ENCODE data around the gene TBC1D3B.
"Not testable (repeated sequence)": the region's sequence is repeated elsewhere in the genome, so short reads cannot be mapped to it uniquely, and the experiment has no call there.

Gene TBC1D3B

DNA sequence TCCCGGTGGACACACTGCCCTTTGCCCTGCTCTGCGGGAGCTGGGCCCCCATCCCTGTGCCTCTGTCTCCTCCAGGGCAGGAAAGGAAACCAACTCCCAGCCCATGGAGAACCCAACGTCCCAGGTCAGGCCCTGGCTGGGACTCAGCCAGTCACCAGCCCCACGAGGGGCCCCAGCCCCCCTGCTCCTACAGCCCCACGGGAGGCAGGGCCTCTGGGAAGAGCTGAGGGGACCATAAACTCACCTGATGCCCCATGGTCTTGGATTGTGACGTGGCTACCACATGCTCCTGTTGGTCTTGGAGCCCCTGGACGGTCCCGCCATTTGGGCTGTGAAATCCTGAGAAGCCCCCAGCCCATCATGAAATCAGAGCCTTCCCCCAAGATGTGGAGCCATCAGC is 7.6 kb downstream of the TBC1D3B start:
- DNase-seq = not testable (repeated sequence)

DNA sequence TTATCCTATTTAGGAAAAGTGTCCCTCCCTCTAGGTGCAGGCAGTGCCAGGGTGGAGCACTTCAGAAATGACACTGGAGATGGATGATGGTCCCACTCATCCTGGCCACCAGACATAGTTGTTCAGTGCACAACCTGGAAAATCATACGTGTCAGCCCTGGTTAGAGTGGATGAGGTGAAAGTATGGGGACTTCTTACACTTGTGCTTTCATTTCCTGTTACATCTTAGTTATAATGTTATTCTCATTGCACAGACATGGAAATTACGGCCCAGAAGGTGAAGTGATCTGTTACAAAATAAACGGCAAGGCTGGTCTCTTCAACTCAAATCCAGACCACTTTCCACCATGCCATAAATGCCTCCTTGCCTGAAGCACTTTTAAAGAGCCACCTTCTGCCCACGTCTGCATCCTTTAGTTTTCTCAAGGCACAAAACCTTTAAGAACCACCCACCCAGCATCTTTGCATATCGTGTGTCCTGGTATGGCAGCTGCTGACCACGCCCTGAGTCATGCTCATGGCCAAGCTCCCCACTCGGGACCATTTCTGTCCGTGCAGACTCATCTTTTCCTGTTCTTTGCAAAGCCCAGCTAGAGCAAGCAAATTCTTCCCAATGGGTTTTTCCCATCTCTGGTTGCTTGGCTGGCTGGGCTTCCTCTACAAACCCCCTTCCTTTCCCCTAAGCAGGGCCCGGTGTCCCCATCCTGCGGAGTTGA is 22.4 kb downstream of the TBC1D3B start:
- no peak for DNase-seq

DNA sequence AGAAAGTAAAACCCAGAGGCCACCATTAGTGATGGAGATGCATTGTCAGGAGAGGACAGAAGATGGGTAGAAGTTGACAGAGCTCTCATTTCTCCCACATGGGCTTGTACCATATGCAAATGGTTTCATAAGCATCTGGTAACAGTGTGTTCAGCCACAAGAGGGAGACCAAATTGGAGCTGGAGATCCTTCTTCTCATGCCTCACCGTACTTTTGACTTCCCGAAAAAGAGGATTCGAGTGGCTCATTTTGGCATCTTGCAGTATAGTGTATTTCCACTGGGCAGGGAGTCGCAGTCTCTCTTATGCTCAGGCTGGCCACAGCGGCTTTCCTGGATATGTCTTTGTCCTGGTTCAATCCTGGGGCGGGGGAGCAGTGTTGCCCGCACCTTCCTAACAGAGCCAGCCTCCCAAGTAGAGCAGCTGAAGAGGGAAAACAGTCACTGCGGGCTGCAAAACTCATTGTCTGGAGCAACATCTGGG is 23.8 kb downstream of the TBC1D3B start:
- DNase-seq = no peak

DNA sequence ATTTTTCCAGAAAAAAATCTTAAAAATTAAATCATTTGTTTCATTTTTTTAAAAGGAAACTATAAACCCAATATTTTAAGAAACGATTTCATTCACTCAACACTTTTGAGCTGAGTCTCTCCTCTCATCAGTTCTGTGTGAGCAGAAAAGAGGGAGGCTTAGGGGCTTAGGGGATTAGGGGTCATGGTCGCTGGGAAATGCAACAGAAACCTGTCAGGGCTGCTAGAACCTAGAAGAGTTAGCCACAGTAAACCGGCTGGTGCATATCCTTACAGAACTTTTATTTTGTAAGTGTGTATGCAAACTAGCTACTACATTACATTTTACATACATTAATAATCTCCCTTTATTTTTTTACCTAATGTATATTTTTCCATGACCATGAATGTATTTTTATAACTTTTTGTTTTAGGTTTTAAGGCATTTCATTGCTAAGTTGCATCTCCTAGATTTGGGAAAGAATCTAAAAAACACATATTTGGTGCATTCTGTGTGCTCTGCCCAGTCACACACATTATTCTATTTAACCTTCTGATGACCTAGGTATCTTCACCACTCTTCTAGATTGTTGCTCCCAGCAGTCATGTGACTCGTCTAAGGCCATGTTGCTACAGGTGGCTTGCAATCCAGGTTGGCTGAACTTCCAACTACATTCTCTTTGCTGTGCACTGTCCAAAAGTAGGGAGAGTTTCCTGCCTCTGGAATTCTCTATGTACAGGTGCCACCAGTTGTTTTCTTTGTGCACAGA is 24.4 kb downstream of the TBC1D3B start:
- DNase-seq = no peak

DNA sequence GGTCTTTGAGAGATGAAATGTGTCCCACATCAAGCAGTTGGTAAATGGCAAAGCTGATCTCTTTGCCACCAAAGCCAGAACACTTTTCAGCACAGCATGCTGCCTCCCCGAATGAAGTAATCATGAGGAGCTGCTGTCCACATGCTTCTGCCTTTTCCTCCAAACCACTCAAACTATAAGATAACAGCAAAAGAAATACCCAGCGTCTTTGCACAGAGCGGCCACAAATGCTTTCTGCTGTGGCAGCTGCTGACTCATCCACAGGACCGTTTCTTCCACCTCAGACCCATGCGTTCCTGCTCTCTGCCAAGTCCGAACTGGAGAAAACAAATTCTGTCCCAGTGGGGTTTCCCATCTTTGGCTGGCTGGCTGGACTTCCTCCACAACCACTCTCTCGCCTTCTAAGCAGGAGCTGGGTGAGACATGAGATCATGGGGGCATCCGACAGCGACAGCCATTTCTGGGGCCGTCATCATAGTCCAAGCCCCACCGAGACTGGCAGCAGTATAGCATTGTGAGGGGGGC is 27.1 kb downstream of the TBC1D3B start:
- DNase-seq = no peak

DNA sequence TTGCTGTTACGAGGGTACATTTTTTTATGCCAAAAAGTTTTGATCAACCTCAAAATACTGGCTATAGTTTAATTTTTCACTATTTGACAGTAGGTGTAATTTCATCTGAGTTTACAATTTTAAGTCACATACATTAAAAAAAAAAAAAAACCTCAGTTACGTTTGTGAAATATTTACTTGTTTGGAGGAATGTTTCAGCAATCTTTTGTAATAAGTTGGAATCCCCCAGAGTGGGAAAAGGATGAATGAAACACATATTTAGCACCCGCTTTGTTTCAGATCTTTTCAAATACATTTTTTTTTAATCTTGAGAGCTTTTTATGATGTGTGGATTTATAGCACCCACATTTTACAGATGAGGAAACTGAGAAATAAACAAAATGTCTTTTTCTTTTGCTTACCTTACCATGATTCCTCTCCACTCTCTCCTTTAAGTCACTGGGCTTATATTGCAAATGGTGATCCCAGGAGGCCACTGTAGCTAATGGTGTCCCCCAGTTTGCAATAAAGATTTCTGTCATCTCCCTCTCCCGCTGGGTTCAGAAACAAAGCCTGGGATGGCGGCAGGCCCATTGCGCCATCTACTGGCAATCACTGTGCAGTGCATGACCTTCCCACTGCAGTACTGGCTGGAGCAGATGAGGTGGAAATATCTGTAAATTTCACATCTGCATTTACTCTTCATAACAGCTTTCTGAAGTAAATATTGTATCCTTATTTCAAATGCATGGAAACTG is 27.7 kb downstream of the TBC1D3B start:
- DNase-seq = no peak

DNA sequence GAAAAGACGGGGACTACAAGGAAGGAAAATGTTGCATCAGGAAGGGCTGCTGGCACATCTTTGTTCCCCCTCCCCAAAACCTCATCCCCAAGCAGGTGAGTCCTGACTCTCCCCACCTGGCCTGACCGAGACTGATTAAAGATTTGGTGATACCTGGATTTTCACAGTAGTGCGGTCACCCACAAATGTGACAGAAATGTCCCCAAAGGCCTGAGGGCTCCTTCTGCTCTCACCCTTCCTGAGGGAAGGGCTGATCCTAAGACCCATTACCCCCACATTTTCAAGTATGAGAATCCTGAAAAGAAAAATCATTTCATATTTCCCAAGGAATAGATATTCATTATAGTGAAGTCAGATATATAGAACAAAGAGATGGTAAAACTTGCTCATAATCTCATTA is 28.8 kb downstream of the TBC1D3B start:
- no peak for DNase-seq

DNA sequence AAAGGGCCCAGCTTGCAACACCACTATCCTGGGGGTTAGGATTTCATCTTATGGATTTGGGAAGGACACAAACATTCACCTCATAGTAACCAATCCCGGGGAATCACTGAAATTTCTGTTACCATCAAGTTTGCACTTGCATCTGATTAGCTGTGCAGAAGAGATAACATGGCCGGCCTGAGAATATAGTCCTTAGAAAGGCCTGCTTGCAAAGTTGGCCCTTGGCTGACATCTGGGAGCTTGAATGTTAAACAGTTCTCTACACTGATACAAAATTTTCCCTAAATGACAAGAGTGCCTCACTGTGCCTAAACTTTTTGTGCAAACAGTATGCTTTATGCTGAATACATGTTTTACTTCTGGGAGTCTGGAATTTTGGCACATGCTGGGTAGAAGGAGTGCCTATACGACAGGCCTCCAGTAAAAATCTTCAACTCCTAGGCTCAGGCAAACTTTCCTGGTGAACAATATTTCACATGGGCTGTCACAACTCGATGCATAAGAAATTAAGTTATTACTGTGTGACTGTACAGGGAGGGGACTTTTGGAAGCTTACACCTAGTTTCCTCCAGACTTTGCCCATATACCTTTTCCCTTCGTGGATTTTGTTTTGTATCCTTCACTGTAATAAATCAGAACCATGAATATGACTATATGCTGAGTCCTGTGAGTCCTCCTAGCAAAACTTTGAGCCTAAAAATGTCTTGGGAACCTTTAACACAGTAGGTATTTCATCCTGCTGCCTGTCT is 31.3 kb downstream of the TBC1D3B start:
- no peak for DNase-seq

DNA sequence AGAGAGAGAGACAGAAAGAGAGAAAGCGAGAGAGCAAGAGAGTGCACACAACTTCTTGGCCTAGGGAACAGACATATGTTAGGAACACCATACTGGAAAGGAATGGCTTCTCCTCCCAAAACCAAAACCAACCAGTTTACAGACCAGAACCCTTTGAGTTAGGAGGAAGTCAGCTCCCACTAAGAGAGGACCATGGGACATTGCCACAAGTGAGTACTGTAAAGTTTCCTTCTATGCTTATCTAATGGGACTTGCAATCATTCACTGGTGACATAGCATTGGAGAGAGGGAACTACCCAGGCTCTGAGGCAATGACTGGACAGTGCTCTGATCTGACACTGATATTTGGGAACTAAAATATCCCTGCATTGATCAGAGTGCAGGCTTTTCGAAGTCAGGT is 32.4 kb downstream of the TBC1D3B start:
- no peak for DNase-seq

DNA sequence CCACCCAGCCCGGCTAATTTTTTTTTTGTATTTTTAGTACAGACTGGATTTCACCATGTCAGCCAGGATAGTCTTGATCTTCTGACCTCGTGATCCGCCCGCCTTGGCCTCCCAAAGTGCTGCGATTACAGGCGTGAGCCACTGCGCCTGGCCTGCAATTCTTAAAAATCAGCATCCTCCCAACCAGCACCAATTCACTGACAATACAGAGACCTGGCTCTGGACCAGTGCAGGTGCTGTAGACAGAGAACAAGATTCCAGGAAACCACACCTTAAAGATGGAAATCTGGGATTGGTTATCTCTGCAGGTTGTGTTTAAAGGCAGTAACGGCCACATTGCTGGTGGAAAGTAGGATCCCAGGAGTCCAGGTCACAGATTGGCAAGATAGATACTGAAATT is 33.6 kb downstream of the TBC1D3B start:
- no peak for DNase-seq

DNA sequence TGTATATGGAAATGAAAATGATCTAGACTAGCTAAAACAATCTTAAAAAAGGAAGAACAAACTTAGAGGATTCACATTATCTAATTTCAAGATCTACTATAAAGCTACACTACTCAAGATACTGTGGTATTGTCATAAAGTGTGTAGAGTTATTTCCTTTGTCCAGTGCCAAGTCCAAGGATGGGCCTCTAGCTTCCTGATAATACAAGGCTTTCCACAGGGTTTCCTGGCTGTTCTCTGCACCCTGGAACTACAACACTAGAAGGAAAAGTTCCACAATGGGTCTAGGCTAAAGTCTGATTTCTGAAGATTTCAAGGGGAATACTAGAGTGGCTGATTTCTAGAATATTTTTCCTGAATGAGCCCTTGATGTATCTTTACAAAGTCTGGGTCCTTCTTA is 34.2 kb downstream of the TBC1D3B start:
- DNase-seq = no peak

DNA sequence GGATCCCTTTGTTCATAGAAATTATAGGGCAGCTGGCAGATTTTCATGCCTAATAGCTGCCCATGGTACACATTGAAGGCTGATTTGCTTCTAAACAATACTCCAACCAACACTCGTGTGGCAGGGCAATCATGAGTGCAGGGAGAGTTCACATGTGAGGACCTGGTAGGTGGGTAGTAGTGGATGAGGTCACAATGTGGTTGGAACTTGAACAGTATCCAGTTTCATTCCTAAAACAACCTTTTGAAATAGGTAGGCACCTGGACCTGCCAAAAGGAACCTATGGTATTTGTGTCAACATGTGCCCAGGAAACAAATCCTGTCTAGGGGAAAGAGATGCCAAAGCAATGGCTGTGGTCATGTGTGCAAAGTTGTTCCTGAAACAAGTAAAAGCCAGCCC is 40.0 kb downstream of the TBC1D3B start:
- no peak for DNase-seq

DNA sequence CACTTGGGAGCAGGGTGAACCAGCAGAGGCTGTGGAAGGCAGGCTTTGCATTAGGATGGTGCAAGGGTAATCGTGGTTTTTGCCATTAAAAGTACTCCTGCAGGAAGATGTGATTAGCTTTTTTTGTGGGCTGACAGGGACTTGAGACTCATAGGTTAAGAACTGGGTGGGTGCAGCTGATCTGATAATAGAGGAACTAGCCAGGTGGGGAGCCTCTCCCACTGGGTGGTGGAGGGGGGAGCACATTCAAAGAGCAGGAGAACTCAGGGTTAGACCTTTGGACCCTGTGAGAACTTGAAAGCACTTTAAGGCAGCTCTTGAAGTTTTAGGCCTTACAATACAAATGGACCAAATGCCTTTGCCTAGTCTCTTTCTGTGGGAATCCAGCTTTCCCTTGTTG is 40.4 kb downstream of the TBC1D3B start:
- DNase-seq = no peak

DNA sequence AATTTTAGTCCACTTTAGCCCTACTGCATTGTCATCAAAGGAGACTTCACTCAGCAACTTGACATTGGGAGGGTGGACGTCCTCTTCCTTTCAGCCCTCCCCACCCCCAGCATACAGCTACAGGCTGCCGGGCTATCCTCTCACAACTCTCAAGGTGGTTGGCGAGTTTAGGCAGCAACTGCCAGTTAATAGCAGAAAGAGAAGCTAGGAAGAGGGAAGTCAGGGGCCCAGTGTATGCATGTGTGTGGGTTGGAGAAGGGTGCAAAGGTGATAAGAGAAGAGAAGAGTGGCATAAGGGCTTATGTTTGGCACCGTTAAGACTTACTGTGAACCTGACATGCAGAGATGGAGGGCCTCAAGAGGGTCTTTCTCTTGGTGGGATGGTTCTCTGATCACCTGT is 41.0 kb downstream of the TBC1D3B start:
- no peak for DNase-seq

DNA sequence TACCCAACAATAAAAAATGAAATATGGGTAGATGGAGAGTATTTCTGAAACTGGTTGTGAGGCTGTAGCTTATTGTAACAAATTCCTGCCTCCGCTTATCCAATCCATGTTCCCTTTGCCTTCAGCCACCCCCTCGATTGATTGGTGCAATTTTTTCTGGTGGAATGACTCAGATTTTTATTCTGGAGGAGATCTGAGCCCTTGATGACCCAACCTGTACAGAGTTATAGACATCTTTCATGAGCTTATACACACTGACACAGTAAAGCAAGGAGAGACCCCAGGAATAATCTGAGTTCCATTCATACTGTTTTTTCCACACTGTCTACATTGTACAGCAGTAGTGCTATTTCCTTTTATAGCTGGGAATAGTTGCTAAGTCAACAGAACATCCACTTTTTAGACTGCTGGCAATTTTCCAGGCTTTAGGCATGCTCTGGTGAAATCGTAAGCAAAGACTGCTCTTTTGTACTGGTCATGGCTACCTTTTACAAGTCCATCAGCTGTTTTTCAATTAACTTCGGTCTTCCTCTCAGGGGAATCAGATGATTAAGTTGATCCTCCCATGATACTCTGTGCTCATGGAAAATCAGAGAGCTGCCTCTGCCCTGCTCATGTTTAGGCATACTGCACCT is 42.7 kb downstream of the TBC1D3B start:
- no peak for DNase-seq

DNA sequence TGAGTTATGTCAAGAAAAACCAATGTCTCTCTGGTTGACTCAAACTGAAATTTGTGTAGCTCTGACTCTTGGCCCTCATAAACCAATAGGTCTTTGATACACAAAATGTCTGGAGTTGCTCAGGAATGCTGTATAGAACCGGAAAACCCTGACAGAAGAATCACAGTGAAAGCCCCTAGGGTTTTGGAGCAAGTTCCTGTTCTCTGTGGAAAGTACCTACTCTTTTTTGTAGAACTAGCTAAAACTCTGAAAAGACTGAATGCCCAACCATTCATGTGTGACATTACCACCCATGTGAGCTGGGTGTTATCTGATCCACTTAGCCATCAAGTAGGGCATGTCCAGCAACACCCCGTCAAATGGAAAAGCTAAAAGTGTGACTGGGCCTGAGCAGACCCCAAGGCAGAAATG is 44.0 kb downstream of the TBC1D3B start:
- DNase-seq = no peak

DNA sequence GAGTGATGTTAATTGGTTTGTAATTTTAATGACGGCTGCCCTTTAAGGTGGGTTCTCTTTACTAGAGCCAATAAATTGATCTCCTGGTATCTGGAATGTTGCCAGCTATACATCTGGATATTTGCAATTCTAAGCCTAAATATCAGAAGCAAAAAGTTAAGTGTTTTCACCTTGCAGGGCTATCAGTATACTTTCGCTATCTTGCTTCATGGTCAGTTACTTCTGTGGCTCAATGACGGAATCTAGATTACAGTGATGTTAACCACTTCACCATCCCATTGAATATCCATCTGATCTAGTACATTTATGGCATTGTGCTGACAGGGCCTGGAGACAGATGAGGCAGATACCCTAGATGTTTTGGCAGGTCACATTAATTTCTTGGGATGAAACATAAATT is 44.5 kb downstream of the TBC1D3B start:
- DNase-seq = no peak

DNA sequence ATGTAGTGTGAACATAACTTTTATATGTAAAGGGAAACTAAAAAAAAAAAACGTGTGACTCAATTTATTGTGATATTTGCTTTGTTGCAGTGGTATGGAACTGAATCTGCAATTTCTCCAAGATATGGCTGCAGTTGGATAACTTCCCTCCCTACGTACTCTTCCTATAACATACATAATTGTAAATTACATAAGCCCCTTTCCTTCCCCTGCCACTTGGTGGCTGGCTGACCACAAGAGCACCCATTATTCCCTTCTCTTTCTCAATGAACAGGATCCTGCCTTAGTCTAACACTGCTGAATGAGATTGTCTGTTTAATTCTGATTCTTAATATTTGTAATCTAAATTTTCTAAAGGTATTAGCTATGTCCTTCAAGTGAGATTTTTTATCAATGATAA is 45.0 kb downstream of the TBC1D3B start:
- DNase-seq = no peak

DNA sequence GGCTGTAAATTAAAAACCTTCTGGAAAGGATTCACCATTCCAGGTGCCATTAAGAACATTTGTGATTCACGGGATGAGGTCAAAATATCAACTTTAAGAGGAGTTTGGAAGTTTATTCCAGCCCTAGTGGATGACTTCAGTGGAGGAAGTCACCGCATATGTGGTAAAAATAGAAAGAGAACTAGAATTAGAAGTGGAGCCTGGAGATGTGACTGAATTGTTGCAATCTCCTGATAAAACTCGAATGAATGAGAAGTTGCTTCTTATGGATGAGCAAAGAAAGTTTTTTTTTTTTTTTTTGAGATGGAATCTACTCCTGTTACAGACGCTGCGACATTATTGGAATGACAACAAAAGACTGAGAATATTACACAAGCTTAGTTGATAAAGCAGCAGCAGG is 46.1 kb downstream of the TBC1D3B start:
- no peak for DNase-seq

DNA sequence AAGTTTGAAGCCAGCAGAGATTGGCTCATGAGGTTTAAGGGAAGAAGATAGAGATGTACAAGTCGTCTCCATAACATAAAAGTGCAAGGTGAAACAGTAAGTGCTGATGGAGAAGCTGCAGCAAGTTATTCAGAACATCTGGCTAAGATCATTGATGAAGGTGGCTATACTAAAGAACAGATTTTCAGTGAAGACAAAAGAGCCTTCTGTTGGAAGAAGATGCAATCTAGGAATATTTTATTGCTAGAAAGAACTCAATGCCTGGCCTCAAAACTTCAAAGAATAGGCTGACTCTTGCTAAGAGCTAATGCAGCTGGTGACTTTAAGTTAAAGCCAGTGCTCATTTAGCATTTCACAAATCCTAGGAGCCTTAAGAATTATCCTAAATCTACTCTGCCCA is 46.8 kb downstream of the TBC1D3B start:
- no peak for DNase-seq

DNA sequence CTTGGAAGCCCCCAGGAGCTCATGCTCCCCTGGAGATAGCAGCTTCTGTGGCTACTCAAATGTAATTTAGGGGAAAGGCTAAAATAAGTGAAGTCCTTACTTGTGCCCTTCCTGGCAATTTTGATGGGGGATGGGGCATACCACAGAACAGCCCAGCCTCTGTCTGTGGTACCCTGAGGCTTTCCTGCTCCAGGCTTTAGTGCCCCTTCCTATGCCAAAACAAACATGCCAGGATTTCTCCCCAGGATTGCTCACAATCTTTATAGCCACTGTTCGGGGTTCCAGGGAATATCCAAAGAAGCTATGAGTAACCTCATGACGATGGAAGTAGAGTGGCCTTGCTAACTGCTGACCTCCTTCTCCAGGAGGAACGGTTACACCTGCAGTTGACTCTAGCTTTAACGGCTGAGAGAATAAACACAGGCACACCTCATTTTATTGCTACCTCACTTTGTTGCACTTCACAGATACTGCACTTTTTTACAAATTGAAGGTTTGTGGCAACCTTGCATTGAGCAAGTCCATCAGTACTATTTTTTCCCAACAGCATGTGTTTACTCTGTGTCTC is 47.9 kb downstream of the TBC1D3B start:
- no peak for DNase-seq

DNA sequence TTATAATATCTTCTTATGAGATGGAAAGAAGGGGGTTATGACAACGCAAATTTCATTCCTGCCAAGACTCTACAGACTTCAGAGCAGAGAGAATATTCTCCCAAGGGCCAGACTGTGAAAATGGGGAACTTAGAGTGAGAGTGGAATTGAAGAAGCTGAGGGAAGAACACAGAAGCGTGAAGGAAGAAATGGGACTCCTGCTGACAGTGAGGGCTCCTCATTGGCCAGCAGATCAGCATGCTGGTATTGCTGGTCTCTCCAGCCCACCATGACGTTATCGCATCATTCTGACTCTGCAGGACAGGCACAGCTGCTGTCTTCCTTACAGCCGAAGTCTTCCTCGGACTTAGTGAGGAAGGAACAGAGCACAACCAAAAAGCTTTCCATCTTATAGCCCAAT is 48.5 kb downstream of the TBC1D3B start:
- DNase-seq = no peak

Data from NCI-H524 treated with DMSO at 0.1 percent for 48 hours (cell line).